COLO668 (cell line): ENCODE measurements around the gene TTLL11.
"Not testable (repeated sequence)": the region's sequence is repeated elsewhere in the genome, so short reads cannot be mapped to it uniquely, and the experiment has no call there.

Source experiments
- DNase-seq: peaks from one replicate; lab custom pipeline; 2025; ENCODE audit not compliant: unreplicated experiment; lab: John Stamatoyannopoulos, UW

TTLL11 gene

GRCh38 chr9:121800376-121800775, 292.7 kb downstream of the TTLL11 start:
- DNase-seq, result no peak

DNA sequence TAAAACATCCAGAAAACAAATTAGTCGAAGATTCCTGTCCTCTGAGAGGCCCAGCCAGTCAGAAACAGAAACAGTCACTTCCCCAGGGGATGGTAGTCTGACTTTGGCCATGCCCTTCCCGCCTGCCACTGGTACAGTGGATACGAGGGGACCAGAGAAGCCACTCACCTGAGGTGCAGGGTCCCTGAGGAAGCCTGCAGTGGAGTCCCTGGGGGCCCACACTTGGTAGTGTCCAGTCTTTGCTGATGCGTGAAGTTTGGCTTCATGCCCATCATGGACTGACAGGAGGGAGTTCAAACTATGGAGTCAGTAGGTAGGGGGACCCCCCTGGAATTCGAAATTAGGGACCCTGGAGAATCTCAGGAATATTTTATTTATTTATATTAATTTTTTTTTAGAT, 294.2 kb downstream of the TTLL11 start:
- DNase-seq, result no peak

- DNase-seq, result no peak
These were observed 296.0 kb downstream of the TTLL11 start for GRCh38 chr9:121797081-121797480.

DNA sequence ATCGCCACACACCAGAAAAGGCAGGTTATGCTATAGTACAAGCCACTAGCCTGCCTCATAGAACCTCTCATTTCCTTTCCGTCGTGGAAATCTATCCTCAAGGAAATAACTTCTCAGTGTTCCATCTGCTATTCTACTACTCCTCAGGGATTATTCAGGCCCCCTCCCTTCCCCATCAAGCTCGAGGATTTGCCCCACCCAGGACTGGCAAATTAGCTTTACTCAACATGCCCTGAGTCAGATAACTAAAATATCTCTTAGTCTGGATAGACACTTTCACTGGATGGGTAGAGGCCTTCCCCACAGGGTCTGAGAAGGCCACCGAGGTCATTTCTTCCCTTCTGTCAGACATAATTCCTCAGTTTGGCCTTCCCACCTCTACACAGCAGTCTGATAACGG, 298.8 kb downstream of the TTLL11 start:
- not testable (repeated sequence) for DNase-seq

GRCh38 chr9:121792476-121792875, 300.6 kb downstream of the TTLL11 start:
- DNase-seq, result not testable (repeated sequence)

- DNase-seq, result no peak
These were observed 302.3 kb downstream of the TTLL11 start for GRCh38 chr9:121790841-121791240.

GRCh38 chr9:121788686-121789366, 304.3 kb downstream of the TTLL11 start:
- DNase-seq, result no peak

DNA sequence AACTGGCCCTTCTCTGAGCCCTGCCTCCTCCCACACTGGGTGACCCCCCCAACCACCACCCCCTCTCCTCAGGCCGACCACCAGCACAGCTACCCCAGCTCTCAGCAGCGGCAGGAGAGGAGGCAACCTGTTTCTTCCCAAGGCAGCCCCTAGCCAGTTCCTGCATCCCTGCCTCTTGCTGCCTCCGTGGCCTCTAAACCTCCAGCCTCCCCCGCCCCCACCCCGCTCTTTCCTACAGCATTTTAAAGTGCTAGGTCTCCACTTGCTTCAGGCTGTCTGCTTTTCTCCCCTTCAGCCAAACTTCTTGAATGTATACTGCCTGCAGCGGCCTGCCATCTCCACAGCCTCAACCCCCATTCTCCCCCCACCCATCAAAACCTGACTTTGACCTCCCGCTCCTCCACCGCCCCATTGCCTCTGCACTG, 306.1 kb downstream of the TTLL11 start:
- no peak for DNase-seq

- no peak for DNase-seq
These were observed 306.6 kb downstream of the TTLL11 start for GRCh38 chr9:121786543-121786948.

DNA sequence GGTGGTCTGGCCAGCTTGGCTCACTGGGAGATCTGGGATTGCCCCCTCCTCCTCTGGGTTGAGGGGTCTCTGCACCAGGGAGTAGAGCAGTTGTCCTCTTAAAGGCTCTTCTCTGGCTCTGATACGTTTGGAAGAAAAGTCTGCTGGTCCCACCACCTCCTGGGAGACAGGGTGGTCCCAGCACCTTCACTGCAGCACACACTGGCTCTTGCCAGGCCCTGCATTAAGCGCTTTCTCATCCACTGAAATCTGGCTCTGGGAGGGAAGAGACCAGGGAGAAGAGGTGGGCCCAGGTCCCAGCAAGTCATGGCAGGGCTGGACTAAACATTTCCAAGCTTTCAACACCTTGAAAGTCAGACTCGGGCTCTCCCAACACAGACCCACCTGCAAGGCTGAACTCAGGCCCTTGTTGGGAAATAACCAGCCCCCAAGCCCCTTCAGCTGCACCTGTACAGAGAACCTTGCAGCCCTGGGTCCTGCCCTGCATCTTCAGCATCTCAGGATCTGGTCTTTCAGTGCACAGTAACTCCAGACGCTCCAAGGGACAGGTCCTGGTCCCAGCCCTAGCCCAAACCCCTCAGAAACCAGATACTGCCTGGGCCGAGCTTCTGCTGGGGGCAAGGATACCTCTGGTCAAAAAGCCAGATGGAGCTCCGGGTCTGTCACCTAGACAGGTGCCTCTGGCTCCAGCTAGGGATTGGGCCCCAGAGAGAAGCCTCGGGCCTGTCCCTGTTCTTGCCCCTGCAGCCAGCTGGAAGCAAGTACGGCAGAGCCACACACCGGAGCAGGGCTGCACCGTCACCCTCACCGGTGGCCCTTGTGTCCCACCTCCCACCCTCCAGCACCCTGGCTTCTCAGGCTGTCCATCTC, 307.2 kb downstream of the TTLL11 start:
- no peak for DNase-seq

DNA sequence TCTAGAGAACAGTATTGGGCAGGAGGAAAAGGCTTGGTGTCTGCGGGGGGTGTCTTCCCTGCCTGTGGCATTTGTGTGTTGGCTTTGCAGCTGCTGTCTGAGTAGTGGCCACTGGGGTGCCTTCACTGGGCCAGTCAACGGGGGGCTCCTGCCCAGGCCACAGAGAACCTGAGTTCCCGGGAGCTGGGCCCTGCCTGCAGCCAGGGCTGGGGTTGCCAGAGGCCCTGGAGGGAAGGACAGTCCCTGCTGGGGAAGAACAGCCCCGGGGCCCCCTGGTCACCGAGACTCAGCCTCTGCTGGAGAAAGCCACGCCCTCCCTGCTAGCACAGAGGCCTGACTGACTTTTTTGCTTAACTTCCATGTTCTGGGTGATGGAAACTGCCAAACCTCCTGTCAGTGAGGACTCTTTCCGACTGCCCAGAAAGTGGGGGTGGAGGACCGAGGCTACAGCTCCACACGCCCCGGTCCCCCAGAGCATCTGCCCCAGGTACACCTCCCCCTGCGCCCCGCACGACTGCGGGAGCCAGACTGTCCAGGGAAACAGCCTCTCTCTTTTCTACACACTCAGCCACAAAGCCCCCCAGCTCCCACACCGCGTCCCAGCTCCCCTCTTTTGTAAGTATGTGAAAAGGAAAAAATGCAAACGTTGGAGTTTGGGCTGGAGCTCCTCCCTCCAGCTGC, 308.2 kb downstream of the TTLL11 start:
- DNase-seq, result no peak

DNA sequence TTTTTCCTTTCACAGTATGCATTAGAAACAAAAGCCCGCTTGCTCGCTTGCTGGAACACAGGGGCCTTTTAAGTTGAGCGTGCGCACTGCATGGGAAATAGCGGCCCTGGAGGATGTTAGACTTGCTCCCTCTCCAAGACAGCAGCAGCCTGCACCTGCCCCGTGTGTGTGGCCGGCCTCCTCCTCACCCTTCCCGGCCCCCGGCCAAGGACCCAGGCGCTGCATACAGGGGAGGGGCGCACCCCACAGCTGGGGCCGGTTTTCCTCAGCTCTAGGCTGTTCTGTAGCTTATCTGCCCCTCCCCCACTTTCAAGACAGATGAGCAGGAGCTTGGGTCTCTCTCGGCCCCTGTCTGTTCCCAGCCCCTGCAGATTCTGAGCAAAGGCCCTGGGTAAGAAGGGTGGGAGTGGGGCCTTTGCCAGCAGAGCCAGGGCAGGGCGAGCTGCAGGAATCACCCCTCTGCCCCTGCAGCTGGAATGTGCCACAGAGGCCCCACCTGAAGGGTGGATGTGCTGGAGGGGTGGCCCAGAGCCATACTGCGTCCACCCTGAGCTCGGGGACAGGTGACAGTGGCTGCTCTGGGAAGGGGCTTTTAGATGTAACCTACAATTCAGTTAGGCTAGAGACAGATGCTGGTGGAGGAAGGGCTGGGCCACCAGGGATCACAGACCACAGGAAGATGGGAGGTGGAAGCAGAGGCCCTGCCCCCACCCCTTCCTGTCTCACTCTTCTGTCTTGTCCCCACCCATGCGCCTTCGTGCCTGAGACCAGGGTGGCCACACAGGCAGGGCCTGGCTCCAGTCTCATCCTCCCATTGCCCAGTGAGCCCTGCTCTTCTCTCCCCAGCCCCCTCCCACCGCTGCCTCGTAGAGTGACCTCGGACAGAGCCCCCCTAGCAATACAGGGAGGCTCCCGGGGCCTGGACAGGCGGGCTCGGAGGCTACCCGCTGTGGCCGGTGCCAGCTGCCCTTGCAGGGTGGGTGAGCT, 309.3 kb downstream of the TTLL11 start:
- DNase-seq, result no peak

GRCh38 chr9:121783111-121783510, 310.0 kb downstream of the TTLL11 start:
- DNase-seq, result no peak

GRCh38 chr9:121782514-121783110, 310.5 kb downstream of the TTLL11 start:
- DNase-seq, result no peak

DNA sequence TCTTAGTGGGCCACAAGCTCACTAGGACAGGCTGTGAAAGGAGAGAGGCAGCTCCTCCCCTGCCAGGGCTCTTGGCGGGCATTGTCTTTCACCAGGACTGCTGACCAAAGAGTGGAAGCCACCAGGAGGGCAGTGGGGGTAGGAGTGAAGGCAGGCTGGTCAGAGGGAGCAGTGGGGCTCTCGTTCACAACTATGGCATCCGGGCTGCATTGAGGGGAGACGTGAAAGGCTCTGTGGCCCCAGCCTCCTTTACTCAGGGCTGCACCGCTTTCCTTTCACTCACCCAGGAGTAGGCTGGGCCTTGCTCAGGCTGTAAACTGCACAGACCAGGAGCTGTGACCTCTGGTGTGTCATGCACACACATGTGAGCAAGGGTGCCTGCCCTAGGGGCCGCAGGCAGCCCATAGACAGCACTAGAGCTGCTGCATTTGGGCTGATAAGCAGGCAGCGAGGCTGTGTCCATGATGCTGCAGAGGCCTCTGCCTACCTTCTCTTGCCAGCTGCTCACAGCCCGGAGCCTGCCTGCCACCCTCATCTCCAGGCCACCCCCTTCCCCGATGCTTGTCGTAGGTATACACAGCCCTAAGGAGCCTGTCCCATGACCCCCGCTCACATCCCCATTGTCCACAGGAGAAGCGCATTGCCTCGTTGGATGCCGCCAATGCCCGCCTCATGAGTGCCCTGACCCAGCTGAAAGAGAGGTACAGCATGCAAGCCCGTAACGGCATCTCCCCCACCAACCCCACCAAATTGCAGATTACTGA, 311.2 kb downstream of the TTLL11 start:
- DNase-seq, result no peak

- DNase-seq, result no peak
These were observed 312.0 kb downstream of the TTLL11 start for GRCh38 chr9:121781145-121781548.

DNA sequence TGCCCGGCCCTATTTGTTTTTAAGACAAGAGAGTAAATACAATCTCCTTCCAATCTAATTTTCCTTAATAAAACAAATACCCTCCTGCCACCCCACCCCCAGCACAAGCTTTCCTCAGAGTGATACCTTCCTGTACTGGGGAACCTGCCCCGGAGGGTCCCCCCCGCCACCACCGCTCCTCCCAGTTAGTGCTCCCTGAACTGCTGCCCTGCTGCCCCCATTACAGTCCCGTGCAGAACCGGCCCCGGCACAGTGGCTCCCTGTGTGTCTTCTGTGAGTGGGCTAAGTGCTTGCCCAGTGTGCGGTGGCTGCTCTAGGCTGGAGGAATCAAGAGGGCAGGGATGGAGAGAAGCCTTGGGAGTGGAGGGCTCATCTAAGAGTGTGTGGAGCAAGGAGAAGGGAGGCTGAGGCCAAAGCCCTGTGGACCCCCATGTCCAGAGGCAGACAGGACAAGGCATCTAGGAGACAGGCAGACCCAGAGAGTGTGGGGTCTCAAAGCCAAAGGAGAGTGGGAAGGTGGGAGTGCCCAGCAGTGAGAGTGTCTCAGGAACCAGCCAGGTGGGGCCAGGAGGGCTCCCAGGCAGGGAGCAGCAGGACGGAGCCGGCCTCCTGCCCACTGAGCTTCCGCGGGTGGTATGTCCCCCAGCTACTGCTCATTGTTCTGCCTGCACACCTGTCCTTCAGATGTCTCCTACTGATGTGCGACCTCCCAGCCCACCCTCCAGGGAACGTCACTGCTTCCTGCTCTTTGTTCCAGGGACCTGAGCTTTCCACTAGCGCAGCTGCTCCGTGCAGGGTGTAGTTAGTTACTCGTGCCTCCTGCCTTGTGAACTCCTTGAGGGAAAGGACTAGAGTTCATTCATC, 312.7 kb downstream of the TTLL11 start:
- DNase-seq, result no peak

GRCh38 chr9:121779381-121780117, 313.6 kb downstream of the TTLL11 start:
- no peak for DNase-seq
